KMS-11 (cell line): ENCODE data around the gene CD37.

ENCODE experiments used
- H2AFZ ChIP-seq: fragments of 200-600 bp; sonication (generic); 2 replicates; pipeline ENCODE4 v1.6.1; 2016; ENCODE audit warnings: antibody characterized with exemption, mixed run types, low read depth
- H3K27ac ChIP-seq: fragments of 200-600 bp; sonication (generic); 2 replicates; pipeline ENCODE4 v1.6.1; 2016; ENCODE audit warnings: mild to moderate bottlenecking, mixed run types
- H3K27me3 ChIP-seq: fragments of 200-600 bp; sonication (generic); 2 replicates; pipeline ENCODE4 v1.6.1; 2017; ENCODE audit warnings: mild to moderate bottlenecking, low read depth, mixed run types, moderate library complexity; ENCODE audit not compliant: insufficient read depth
- H3K36me3 ChIP-seq: fragments of 200-600 bp; sonication (generic); 2 replicates; pipeline ENCODE4 v1.6.1; 2017; ENCODE audit warnings: mild to moderate bottlenecking, mixed run types; ENCODE audit not compliant: insufficient read depth
- H3K4me1 ChIP-seq: fragments of 200-600 bp; sonication (generic); 2 replicates; pipeline ENCODE4 v1.6.1; 2016; ENCODE audit warnings: mild to moderate bottlenecking, low read depth, mixed run types; ENCODE audit not compliant: poor library complexity, severe bottlenecking
- H3K4me2 ChIP-seq: fragments of 200-600 bp; sonication (generic); 2 replicates; pipeline ENCODE4 v1.7.0; 2016; ENCODE audit warnings: mild to moderate bottlenecking, mixed run types
- H3K4me3 ChIP-seq: fragments of 200-600 bp; sonication (generic); IDR thresholded peaks from 2 replicates; pipeline ENCODE4 v1.6.1; 2017; ENCODE audit warnings: low read depth, low read length, mixed read lengths; ENCODE audit not compliant: insufficient read depth
- H3K79me2 ChIP-seq: fragments of 200-600 bp; sonication (generic); 2 replicates; pipeline ENCODE4 v1.6.1; 2016; ENCODE audit warnings: low read depth, mixed run types; ENCODE audit not compliant: insufficient read depth
- H3K9ac ChIP-seq: fragments of 200-600 bp; sonication (generic); 2 replicates; pipeline ENCODE4 v1.6.1; 2016; ENCODE audit warnings: mild to moderate bottlenecking, mixed run types
- H4K20me1 ChIP-seq: fragments of 200-600 bp; sonication (generic); 2 replicates; pipeline ENCODE4 v1.6.1; 2016; ENCODE audit warnings: mild to moderate bottlenecking, mixed run types; ENCODE audit not compliant: insufficient read depth
- TF ChIP-seq, protein P1 (sequence below): fragments of 200-600 bp; sonication (generic); conservative IDR thresholded peaks from 2 replicates; pipeline ENCODE4 v1.6.1; 2017; ENCODE audit warnings: low read depth, mild to moderate bottlenecking, antibody characterized with exemption, low read length, moderate library complexity, mixed read lengths

Gene CD37

DNA sequence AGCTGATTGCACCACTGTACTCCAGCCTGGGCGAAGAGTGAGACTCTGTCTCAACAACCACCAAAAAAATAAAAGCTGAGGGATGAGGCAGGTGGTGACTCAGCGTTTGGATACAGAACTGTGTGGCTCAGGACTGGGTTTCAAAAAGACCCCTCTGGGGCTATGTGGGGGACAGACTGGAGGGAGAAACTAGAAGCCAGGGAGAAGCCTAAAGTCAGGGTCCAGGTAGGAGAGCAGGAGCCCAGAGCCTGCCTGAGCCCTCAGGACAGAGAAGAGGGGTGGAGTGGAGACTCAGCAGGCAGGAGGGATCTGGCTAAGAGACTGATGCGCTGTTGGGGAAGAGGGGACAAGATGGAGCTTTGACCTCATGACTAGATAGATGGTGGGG lies 1.8 kb upstream of the CD37 start:
- Histone ChIP-seq H3K27me3 (peaks cover 6% of the 10 kb centered on the region; the same call in 1 of the 2 replicates), H3K27ac (no peak overlapping the region), H3K4me3 (no peak overlapping the region), H3K4me2 (no peak overlapping the region), H2AFZ (no peak overlapping the region), H3K4me1 (peaks cover 2% of the 10 kb centered on the region), H3K9ac (no peak overlapping the region), H3K79me2 (no peaks in the 10 kb centered on the region), H3K36me3 (no peaks in the 10 kb centered on the region), H4K20me1 (no peaks in the 10 kb centered on the region)
- TF ChIP-seq, protein P1, sequence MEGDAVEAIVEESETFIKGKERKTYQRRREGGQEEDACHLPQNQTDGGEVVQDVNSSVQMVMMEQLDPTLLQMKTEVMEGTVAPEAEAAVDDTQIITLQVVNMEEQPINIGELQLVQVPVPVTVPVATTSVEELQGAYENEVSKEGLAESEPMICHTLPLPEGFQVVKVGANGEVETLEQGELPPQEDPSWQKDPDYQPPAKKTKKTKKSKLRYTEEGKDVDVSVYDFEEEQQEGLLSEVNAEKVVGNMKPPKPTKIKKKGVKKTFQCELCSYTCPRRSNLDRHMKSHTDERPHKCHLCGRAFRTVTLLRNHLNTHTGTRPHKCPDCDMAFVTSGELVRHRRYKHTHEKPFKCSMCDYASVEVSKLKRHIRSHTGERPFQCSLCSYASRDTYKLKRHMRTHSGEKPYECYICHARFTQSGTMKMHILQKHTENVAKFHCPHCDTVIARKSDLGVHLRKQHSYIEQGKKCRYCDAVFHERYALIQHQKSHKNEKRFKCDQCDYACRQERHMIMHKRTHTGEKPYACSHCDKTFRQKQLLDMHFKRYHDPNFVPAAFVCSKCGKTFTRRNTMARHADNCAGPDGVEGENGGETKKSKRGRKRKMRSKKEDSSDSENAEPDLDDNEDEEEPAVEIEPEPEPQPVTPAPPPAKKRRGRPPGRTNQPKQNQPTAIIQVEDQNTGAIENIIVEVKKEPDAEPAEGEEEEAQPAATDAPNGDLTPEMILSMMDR = no peak

- H3K27me3 ChIP-seq = peaks cover 6% of the 10 kb centered on the region; the same call in 1 of the 2 replicates
- peaks cover 2% of the 10 kb centered on the region for H3K4me1 ChIP-seq
- H4K20me1 ChIP-seq = no peaks in the 10 kb centered on the region
- no peaks in the 10 kb centered on the region for H3K36me3 ChIP-seq
- TF ChIP-seq, protein P1 = no peak
- no peak overlapping the region for H3K9ac ChIP-seq
- H3K4me2 ChIP-seq = no peak overlapping the region
- H3K79me2 ChIP-seq = no peaks in the 10 kb centered on the region
- no peak overlapping the region for H3K4me3 ChIP-seq
- H3K27ac ChIP-seq = no peak overlapping the region
- no peak overlapping the region for H2AFZ ChIP-seq
Measured at GRCh38 chr19:49333811-49334288, 1.4 kb upstream of the CD37 start.

DNA sequence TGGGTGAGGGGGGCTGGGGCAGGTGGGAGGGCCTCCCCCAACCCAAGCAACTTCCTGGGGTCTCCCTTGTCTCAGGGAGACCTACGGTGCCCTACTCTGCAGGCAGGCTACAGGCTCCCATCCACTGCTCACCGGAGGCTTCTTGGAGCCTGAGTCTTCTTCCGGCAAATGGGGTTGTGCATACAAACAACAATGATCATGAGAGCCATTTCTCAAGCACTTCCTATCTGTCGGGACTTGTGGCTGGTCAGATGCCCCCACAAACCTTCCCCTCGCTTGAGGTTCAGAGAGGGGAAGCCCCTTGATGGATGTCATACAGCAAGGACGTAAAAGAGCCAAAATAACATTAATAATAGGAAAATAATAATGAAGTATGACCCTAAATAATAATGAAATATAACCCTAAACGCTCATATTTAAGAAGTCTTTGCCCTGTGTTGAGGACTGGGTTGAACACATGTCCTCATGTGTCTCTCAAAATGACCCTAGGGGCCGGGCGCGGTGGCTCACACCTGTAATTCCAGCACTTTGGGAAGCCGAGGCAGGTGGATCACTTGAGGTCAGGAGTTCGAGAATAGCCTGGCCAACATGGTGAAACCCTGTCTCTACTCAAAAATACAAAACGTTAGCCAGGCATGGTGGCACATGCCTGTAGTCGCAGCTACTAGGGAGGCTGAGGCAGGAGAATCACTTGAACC lies 727 bp downstream of the CD37 start:
- Histone ChIP-seq H3K36me3 (no peaks in the 10 kb centered on the region), H3K4me2 (no peak overlapping the region), H3K4me3 (no peak overlapping the region), H2AFZ (no peak overlapping the region; the same call in 1 of the 2 replicates), H3K79me2 (no peaks in the 10 kb centered on the region), H3K9ac (no peak overlapping the region), H4K20me1 (no peaks in the 10 kb centered on the region), H3K27ac (no peak overlapping the region), H3K27me3 (peaks cover 14% of the 10 kb centered on the region; the same call in 1 of the 2 replicates), H3K4me1 (peaks cover 2% of the 10 kb centered on the region)
- TF ChIP-seq, protein P1 = no peak

GRCh38 chr19:49336482-49337266 lies 1.5 kb downstream of the CD37 start:
- Histone ChIP-seq H3K27me3 (peaks cover 21% of the 10 kb centered on the region; the same call in 1 of the 2 replicates), H3K27ac (no peak overlapping the region), H3K4me1 (peaks cover 2% of the 10 kb centered on the region), H3K36me3 (no peaks in the 10 kb centered on the region), H3K4me3 (no peak overlapping the region), H3K4me2 (no peak overlapping the region), H3K9ac (no peak overlapping the region), H2AFZ (no peak overlapping the region), H4K20me1 (no peaks in the 10 kb centered on the region), H3K79me2 (no peaks in the 10 kb centered on the region)
- TF ChIP-seq, protein P1 = no peak
